GM18873 (cell line): Measurements from ENCODE around the gene LMX1A.

Experiments used
- ATAC-seq: cut with Tn5 transposase; IDR thresholded peaks from one replicate; pipeline ENCODE4 v1.9.1; 2021; ENCODE audit warnings: mild to moderate bottlenecking, moderate library complexity, moderate number of reproducible peaks; ENCODE audit not compliant: unreplicated experiment, low FRiP score

The LMX1A gene

GRCh38 chr1:165281207-165281901 is 75.2 kb downstream of the LMX1A start:
- ATAC-seq, result no peak

- ATAC-seq, result no peak
Observed at GRCh38 chr1:165279882-165280281, 76.6 kb downstream of the LMX1A start.

GRCh38 chr1:165276314-165276713 is 80.2 kb downstream of the LMX1A start:
- no peak for ATAC-seq

- no peak for ATAC-seq
Observed at GRCh38 chr1:165265196-165265838, 91.2 kb downstream of the LMX1A start.

GRCh38 chr1:165259706-165260428 is 96.6 kb downstream of the LMX1A start:
- ATAC-seq, result no peak

- no peak for ATAC-seq
Observed at GRCh38 chr1:165259236-165259635, 97.3 kb downstream of the LMX1A start.

- no peak for ATAC-seq
Observed at GRCh38 chr1:165257969-165258459, 98.5 kb downstream of the LMX1A start.

- ATAC-seq, result no peak
Observed at GRCh38 chr1:165254896-165255625, 101.5 kb downstream of the LMX1A start.

- ATAC-seq, result no peak
Observed at GRCh38 chr1:165254376-165254775, 102.1 kb downstream of the LMX1A start.

GRCh38 chr1:165253818-165254254 is 102.7 kb downstream of the LMX1A start:
- no peak for ATAC-seq

- ATAC-seq, result no peak
Observed at GRCh38 chr1:165248969-165249571, 107.4 kb downstream of the LMX1A start.

- ATAC-seq, result no peak
Observed at GRCh38 chr1:165241952-165242351, 114.6 kb downstream of the LMX1A start.

GRCh38 chr1:165241321-165241720 is 115.2 kb downstream of the LMX1A start:
- ATAC-seq, result no peak

GRCh38 chr1:165240492-165240891 is 116.0 kb downstream of the LMX1A start:
- ATAC-seq, result no peak

GRCh38 chr1:165239873-165240272 is 116.6 kb downstream of the LMX1A start:
- no peak for ATAC-seq

- no peak for ATAC-seq
Observed at GRCh38 chr1:165235777-165236291, 120.7 kb downstream of the LMX1A start.

GRCh38 chr1:165235155-165235776 is 121.2 kb downstream of the LMX1A start:
- no peak for ATAC-seq

- no peak for ATAC-seq
Observed at GRCh38 chr1:165234149-165234548, 122.4 kb downstream of the LMX1A start.

GRCh38 chr1:165228676-165229075 is 127.8 kb downstream of the LMX1A start:
- no peak for ATAC-seq
